GM12878 (cell line): Measurements from ENCODE around the gene RBMXL2. TPM values are rescaled to one million over a fixed set of nuclear protein-coding genes. Genes with fewer than 3 reads are reported as not detected.

ENCODE experiments used
- ATAC-seq: fragments of 200-7000 bp; cut with Tn5 transposase; 3 replicates; pipeline ENCODE4 v1.9.1; 2020; ENCODE audit warnings: mild to moderate bottlenecking, moderate library complexity
- BruUV-seq: library from RNA; stranded (reverse); fragments of 400-500 nt; replicated peaks from 2 replicates; lab custom pipeline; 2021; lab: Mats Ljungman, UMichigan
- CTCF ChIA-PET: fragments of 300-600 bp; sonication (Branson Sonifier 250); formaldehyde crosslinking; extraction: SDS; loops from one replicate; lab custom pipeline; 2021; ENCODE audit warnings: inconsistent platforms; lab: Yijun Ruan, JAX
- POLR2A ChIA-PET: fragments of 350-600 bp; formaldehyde crosslinking; extraction: SDS; loops from one replicate; lab custom pipeline; 2021; ENCODE audit warnings: inconsistent platforms; lab: Charles Lee
- RAD21 ChIA-PET: fragments of 300-600 bp; sonication (Branson Sonifier 250); formaldehyde crosslinking; loops from one replicate; lab custom pipeline; 2023; ENCODE audit warnings: antibody characterized with exemption; ENCODE audit not compliant: unreplicated experiment; lab: Charles Lee
- SMC1A ChIA-PET: fragments of 300-600 bp; sonication (Branson Sonifier 250); formaldehyde crosslinking; loops from one replicate; lab custom pipeline; 2023; ENCODE audit not compliant: unreplicated experiment, uncharacterized antibody; lab: Charles Lee
- DNase-seq: peaks from one replicate; pipeline ENCODE4 v3.0.0-alpha.2; 2011; ENCODE audit warnings: low read depth, low spot score
- FAIRE-seq: peaks from 3 replicates; lab custom pipeline; 2011; peaks lifted over from hg19 to GRCh38; lab: Jason Lieb, UNC
- H2AFZ ChIP-seq: 2 replicates; pipeline ENCODE4 v1.6.0; 2011; ENCODE audit warnings: low read depth, low read length, control low read depth; ENCODE audit not compliant: control insufficient read depth
- H3K27ac ChIP-seq: 2 replicates; pipeline ENCODE4 v1.5.1; 2011; ENCODE audit warnings: control low read depth; ENCODE audit not compliant: control insufficient read depth, insufficient read depth
- H3K27me3 ChIP-seq, 2 experiments: replicated peaks in 1 of 2; 2 replicates each; pipeline versions ENCODE4 v1.6.0 to v1.6.1; 2011; ENCODE audit warnings: low read length in 1 of 2; ENCODE audit not compliant: control insufficient read depth in 2 of 2, insufficient read depth in 2 of 2
- H3K36me3 ChIP-seq, 2 experiments: 2 replicates each; pipeline ENCODE4 v1.5.1; 2011; ENCODE audit warnings: low read length in 1 of 2; ENCODE audit not compliant: control insufficient read depth in 2 of 2, insufficient read depth in 2 of 2
- H3K4me1 ChIP-seq: 2 replicates; pipeline ENCODE4 v1.6.1; 2011; ENCODE audit warnings: mild to moderate bottlenecking, low read length, moderate library complexity, mixed read lengths; ENCODE audit not compliant: control insufficient read depth, insufficient read depth
- H3K4me2 ChIP-seq: 2 replicates; pipeline ENCODE4 v1.6.0; 2011; ENCODE audit warnings: control low read depth; ENCODE audit not compliant: control insufficient read depth, insufficient read depth
- H3K4me3 ChIP-seq: fragments of 200-600 bp; sonication (generic); 2 replicates; pipeline ENCODE4 v1.5.1; 2016
- H3K79me2 ChIP-seq: 2 replicates; pipeline ENCODE4 v1.6.0; 2011; ENCODE audit warnings: low read length; ENCODE audit not compliant: control insufficient read depth, insufficient read depth
- H3K9ac ChIP-seq: 2 replicates; pipeline ENCODE4 v1.8.0; 2011; ENCODE audit warnings: low read length, control low read depth, mixed read lengths; ENCODE audit not compliant: control insufficient read depth, insufficient read depth
- H3K9me3 ChIP-seq: replicated peaks from 3 replicates; pipeline ENCODE4 v1.5.1; 2011; ENCODE audit warnings: mild to moderate bottlenecking, low read length; ENCODE audit not compliant: control insufficient read depth, insufficient read depth
- H4K20me1 ChIP-seq: 2 replicates; pipeline ENCODE4 v1.6.0; 2011; ENCODE audit not compliant: control insufficient read depth, insufficient read depth
- BCL3 ChIP-seq: IDR thresholded peaks from 2 replicates; pipeline ENCODE4 v1.6.1; 2011; ENCODE audit warnings: borderline replicate concordance, low read depth, mild to moderate bottlenecking, moderate library complexity, low read length; ENCODE audit not compliant: insufficient read depth, poor library complexity, severe bottlenecking
- FOXM1 ChIP-seq: IDR thresholded peaks from 2 replicates; pipeline ENCODE4 v1.6.1; 2012; ENCODE audit warnings: low read depth, mild to moderate bottlenecking, inconsistent platforms, low read length, moderate library complexity
- JUNB ChIP-seq: IDR thresholded peaks from 2 replicates; pipeline ENCODE4 v1.6.1; 2016; ENCODE audit warnings: antibody characterized with exemption, mild to moderate bottlenecking
- MYB ChIP-seq: fragments of 150-350 bp; IDR thresholded peaks from 2 replicates; pipeline ENCODE4 v1.6.1; 2014; ENCODE audit warnings: mild to moderate bottlenecking, low read depth, low read length, borderline replicate concordance
- PKNOX1 ChIP-seq: fragments of 450-650 bp; IDR thresholded peaks from 2 replicates; pipeline ENCODE4 v1.6.1; 2016; ENCODE audit warnings: mild to moderate bottlenecking
- RAD21 ChIP-seq: IDR thresholded peaks from 2 replicates; pipeline ENCODE4 v1.6.1; 2011; ENCODE audit warnings: mild to moderate bottlenecking, low read depth, low read length, moderate library complexity; ENCODE audit not compliant: insufficient read depth
- RELA ChIP-seq: fragments of 450-650 bp; IDR thresholded peaks from 2 replicates; pipeline ENCODE4 v1.8.0; 2014; ENCODE audit warnings: borderline replicate concordance; ENCODE audit not compliant: partially characterized antibody
- SIN3A ChIP-seq: IDR thresholded peaks from 2 replicates; pipeline ENCODE4 v1.6.1; 2012; ENCODE audit warnings: low read depth, low read length, improper control_type of control experiment
- SP1 ChIP-seq: IDR thresholded peaks from one replicate; pipeline ENCODE4 v1.6.1; 2011; ENCODE audit warnings: low read depth, low read length
- TAF1 ChIP-seq: IDR thresholded peaks from 2 replicates; pipeline ENCODE4 v1.6.1; 2011; ENCODE audit warnings: mild to moderate bottlenecking, low read depth, low read length, borderline replicate concordance
- WGBS: methylation state at CpG from one replicate; pipeline ENCODE4 v1.1.6; 2016; ENCODE audit warnings: low lambda C conversion rate; ENCODE audit not compliant: insufficient replicate concordance, insufficient coverage; ENCODE audit errors: missing lambda C conversion rate; 5-methylcytosine and 5-hydroxymethylcytosine counted together
- in situ Hi-C: fragments of 300-500 bp; cut with MboI; formaldehyde crosslinking; loops from 9 replicates; pipeline ENCODE4 v1.14.3; 2018; ENCODE audit warnings: mixed read lengths
- intact Hi-C: fragments of 100-400 bp; cut with micrococcal nuclease; formaldehyde crosslinking; loops from one replicate; pipeline ENCODE4 v1.14.2; 2022; ENCODE audit not compliant: unreplicated experiment
- polyA plus RNA-seq, 11 experiments: library from polyadenylated mRNA; depleted of rRNA in 4 of 11; unstranded in 6 of 11; stranded (reverse) in 5 of 11; fragments of >200 nt; fragmentation: Nextera tagmentation in 4 of 11; fragmentation: Illumina TruSeq in 1 of 11; extraction: Ambion mirVana in 4 of 11; extraction: Trizol in 1 of 11; gene quantifications; 1 replicate in 1 of 11; 2 replicates in 10 of 11; pipeline versions ENCODE4 v1.2.1 to v1.2.3, GENCODE V29; 2011 to 2016; ENCODE audit warnings: inconsistent platforms in 2 of 11, missing spikeins in 2 of 11, low read depth in 1 of 11
- total RNA-seq, 4 experiments: library from RNA; depleted of rRNA in 3 of 4; stranded (reverse); fragments of >200 nt in 3 of 4; fragmentation: Illumina TruSeq in 1 of 4; extraction: Trizol in 1 of 4; gene quantifications; 2 replicates each; pipeline versions ENCODE4 v1.2.1 to v1.2.3, GENCODE V29; 2013 to 2021
- TF ChIP-seq, protein P1 (sequence below): fragments of 450-650 bp; IDR thresholded peaks from 2 replicates; pipeline ENCODE4 v1.6.1; 2014; ENCODE audit warnings: mild to moderate bottlenecking

The RBMXL2 gene
- total and polyA plus RNA-seq, 10 of the 15 experiments (the other 5 are each of a cell fraction or from before 2014, with no cell fraction given), result not detected

DNA sequence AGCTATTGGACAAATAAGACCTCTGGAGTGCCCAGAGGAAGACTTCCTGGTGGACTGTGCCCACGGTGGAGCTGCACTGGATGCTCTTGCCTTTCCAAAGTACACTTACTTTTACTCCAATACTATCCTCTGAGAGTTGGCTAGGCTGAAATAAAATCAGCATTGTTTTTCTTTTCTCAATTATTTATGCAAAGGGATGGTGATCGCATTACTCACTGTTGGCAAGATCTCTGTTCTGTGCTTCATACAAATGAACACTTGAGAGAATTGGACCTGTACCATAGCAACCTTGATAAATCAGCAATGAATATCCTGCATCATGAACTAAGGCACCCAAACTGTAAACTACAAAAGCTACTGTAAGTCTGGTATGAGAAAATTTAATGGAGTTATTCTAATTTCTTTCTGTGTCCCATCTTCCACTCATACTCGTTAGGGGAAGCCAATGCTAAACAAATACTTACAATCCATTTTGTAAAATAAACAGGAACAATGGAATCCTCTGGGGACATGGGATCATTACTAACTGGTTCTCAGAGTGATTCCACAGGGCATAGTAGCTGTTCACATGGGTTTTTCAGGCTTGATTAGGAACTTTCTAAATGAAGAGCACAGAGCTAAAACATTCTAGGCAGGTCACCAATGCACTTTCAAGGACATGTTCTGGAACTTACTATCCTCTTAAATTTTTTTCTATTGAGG is 42.2 kb upstream of the RBMXL2 start:
- no TSS peak for BruUV-seq
- Histone ChIP-seq H3K4me1 (no peaks in the 10 kb centered on the region), H3K27me3 (no peaks in the 10 kb centered on the region; a peak in 1 of 4 replicates), H3K27ac (no peak overlapping the region)
- WGBS, result 30% methylated on average over 3 of the region's 3 CpGs
- TF ChIP-seq SP1, result no peak
- TF ChIP-seq RELA, result no peak
- TF ChIP-seq SIN3A, result no peak
- no peak for TF ChIP-seq TAF1
- TF ChIP-seq, protein P1, sequence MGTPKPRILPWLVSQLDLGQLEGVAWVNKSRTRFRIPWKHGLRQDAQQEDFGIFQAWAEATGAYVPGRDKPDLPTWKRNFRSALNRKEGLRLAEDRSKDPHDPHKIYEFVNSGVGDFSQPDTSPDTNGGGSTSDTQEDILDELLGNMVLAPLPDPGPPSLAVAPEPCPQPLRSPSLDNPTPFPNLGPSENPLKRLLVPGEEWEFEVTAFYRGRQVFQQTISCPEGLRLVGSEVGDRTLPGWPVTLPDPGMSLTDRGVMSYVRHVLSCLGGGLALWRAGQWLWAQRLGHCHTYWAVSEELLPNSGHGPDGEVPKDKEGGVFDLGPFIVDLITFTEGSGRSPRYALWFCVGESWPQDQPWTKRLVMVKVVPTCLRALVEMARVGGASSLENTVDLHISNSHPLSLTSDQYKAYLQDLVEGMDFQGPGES, result no peak
- no peak for TF ChIP-seq BCL3
- no peak for TF ChIP-seq RAD21
- no peak for TF ChIP-seq FOXM1
- TF ChIP-seq JUNB, result no peak
- no peak for TF ChIP-seq MYB
- no peak for TF ChIP-seq PKNOX1
- TF ChIP-seq, all 136 proteins: peak for 0
- DNase-seq, result no peak
- FAIRE-seq, result no peak
- Histone ChIP-seq H3K36me3 (no peaks in the 10 kb centered on the region), H2AFZ (no peak overlapping the region), H3K9ac (no peak overlapping the region), H3K4me3 (no peak overlapping the region), H3K4me2 (no peak overlapping the region), H4K20me1 (no peaks in the 10 kb centered on the region), H3K79me2 (no peaks in the 10 kb centered on the region), H3K9me3 (no peaks in the 10 kb centered on the region)
- ChIA-PET RAD21 (no interaction called here), POLR2A (no interaction called here), SMC1A (no interaction called here), CTCF (interaction anchor here (1.0 kb wide), 1 partner anchor 51 kb away, joined by 3 read pairs; no protein-coding TSS in a partner anchor)
- in situ Hi-C loops, result no loop called here
- intact Hi-C loops, result no loop called here
- no peak for ATAC-seq
